GM18517 (cell line): ENCODE results near the gene GUCA1C.

Source experiments
- ATAC-seq: cut with Tn5 transposase; IDR thresholded peaks from one replicate; pipeline ENCODE4 v1.9.1; 2021; ENCODE audit warnings: mild to moderate bottlenecking, moderate library complexity; ENCODE audit not compliant: unreplicated experiment

The GUCA1C gene, protein sequence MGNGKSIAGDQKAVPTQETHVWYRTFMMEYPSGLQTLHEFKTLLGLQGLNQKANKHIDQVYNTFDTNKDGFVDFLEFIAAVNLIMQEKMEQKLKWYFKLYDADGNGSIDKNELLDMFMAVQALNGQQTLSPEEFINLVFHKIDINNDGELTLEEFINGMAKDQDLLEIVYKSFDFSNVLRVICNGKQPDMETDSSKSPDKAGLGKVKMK

GRCh38 chr3:108953700-108954099, at the start of gene GUCA1C:
GUCA1C (minus strand) TSS chr3:108953879; CDS start chr3:108953762, 117 bp downstream.
- ATAC-seq: no peak

DNA sequence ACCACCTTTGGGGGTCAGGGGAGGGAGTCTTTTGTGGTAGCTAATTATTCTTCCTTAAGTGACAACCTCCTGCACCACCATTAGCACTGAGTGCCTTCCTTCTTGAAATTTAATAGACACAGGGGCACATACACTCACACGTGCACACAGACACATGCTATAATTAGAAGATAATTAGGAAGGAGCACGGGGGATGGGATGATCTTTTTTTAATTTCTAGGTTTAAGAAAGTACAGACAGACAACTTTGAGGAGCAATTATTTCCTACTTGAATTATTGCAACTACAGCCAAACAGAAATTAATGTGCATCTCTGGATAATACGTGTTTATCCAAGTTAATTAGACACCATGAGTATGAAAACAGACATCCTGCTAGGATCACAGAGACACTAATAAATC, 44.8 kb upstream of the GUCA1C start:
- no peak for ATAC-seq

DNA sequence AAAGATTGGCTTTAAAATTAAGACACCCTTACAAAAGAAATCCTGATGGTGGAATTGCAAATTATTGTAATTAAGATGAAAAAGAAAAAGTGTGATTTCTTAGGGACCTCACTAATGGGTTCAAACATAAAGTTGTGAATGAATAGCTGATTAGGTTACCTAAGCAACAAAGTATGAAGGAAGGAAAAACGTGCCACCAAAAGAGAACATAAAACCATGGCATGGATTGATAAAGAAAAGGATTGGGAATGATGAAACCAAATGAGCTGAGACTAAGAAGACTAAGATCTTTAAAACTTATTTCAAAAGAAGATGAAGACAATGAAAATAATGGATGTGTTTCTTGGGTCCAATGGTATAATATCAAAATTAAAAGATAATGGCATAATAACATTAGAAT, 32.2 kb upstream of the GUCA1C start:
- ATAC-seq: no peak

DNA sequence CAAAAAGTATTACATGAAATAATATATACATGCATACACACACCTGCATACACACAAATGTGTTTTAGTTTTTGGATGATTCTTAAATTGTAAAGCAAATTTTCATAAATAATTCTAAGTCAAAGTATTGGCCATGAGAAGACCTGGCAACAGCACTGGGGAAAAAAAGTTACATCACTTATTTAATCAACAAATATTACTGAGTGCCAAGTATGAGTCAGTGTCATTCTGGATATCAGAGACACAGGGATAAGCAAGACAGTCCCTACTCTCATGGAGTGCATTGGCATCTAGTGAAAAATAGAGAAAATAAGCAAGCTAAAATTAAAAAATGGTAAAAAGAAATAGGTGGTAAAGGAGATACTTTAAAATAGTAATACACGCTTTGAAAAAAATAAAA, 29.4 kb upstream of the GUCA1C start:
- ATAC-seq: no peak

- no peak for ATAC-seq
Observed at GRCh38 chr3:108976058-108976457, 22.4 kb upstream of the GUCA1C start.

- ATAC-seq: no peak
Observed at GRCh38 chr3:108973019-108973418, 19.3 kb upstream of the GUCA1C start.

DNA sequence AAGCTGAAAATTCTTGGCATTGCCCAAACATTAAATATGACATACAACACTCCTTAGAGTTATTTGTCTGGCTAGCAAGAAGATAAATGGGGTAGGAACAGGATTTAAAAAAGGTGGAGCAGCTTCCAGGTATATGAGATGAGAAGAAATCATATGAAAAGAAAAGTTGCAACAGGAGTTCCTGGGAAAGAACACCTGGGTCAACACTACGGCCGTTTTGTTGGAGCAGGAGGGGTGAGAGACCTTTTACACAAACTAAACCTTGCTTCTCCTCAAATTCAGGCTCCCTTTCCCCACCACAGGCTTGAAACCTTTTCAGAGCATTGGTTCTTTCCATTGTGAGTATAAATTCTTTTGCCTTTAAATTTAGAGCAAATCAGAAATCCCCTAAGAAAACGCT, 18.8 kb upstream of the GUCA1C start:
- no peak for ATAC-seq

- ATAC-seq: no peak
Observed at GRCh38 chr3:108970561-108970960, 16.9 kb upstream of the GUCA1C start.

- ATAC-seq: no peak
Observed at GRCh38 chr3:108966773-108967172, 13.1 kb upstream of the GUCA1C start.

GRCh38 chr3:108959017-108959416, 5.3 kb upstream of the GUCA1C start:
- no peak for ATAC-seq

- ATAC-seq: no peak
Observed at GRCh38 chr3:108953210-108953609, 469 bp downstream of the GUCA1C start.

- no peak for ATAC-seq
Observed at GRCh38 chr3:108951820-108952501, 1.7 kb downstream of the GUCA1C start.

GRCh38 chr3:108947855-108948254, 5.8 kb downstream of the GUCA1C start:
- ATAC-seq: no peak

DNA sequence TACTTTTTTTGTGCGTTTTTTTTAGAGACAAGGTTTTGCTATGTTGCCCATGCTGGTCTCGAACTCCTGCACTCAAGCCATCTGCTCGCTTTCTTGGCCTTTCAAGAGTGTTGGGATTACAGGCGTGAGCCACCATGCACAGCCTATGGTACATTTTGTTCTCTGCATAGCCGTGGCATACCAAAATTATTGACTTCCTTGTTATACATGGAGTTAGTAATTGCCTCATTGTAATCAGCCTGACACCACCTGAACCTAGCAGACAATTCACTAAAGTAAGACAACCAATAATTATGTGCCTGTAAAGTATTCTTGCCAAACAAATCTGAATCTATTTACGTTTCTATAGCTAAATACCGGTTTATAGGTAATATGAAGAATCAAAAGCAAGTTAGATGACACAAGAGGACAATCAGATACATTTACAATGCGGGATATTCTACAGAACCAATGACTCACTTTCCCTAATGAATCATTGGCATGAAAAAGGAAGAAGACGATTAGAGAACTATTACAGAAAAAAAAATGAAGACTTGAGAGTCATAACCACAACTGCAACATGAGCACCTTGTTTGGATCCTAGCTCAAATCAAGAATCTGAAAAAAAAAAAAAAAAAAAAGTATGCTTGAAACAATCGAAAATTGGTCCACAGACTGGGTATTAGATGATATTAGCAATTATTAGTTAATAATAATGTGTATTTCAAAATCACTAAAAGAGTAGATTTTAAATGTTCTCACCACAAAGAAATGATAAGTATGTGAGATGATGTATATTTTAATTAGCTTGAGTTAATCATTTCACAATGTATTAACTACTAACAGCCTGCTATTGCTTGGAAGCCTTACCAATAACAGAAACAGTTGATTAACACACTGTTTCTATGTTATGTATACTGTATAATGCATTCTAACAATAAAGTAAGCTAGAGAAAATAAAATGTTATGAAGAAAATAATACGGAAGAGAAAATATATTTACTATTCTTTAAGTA, 7.1 kb downstream of the GUCA1C start:
- ATAC-seq: no peak

DNA sequence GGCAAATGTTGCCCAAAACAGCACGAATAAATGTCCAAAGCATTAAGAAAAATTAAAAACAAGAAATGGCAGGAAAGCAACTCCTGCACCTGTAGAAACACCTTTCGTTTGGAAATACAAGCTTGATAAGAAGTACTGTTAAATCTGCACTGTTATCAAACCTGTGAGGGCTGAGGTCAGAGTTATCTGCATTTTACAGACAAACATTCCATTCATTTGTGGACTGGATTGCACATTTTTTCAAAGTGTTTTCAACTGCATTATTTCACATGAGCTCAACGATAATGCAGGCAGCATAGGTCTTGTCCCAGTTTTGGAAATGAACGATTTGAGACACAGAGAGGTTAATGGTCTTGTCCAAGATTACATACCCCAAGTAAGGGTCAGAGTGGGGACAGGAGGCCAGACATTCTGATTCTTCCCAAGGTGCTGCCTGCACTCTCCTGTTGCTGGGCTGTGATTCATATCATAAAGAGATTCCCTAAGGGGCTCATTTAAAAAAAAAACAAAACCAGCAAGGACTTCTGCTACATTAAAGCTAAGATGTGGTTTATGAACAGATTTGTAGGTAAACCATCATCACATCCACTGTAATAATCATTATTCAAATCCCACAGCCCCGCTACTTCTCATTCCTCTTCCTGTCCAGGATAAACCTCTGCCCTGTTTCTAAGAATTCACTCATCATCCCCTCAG, 13.0 kb downstream of the GUCA1C start:
- no peak for ATAC-seq

- no peak for ATAC-seq
Observed at GRCh38 chr3:108940166-108940565, 13.5 kb downstream of the GUCA1C start.

DNA sequence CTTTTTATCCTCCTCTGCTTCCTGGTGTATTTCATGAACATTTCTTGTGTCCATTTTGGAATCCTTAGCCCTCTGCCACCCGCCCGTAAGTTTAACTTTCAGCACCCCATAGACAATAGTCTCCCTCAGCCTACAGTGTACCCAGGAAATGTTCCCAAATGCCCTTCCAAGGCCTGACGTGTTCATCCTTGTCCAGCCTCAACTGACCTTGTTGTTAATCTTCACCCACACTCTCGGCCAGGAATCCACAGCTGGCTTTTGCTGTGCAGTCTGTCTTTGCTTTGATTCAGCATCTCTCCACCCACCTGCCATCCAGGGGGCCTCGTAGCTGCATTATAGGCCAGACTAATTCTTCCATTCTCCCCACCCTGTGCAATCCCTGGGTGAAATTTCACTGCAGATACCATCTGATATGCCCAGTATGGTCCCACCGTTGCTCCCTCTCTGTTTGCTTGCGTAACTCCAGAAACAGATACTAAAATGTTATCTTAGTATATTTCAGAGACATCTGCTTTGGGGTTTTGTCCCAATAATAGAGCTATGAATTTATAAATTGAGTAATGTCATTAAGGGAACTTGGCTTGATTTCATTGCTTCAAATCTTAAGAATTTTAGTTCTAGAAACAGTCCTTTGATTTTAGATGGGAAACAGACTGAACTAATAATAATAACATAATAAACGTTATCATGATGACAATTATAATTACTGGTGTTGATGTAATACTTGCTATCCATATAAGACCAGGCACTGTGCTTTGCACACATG, 16.6 kb downstream of the GUCA1C start:
- ATAC-seq: no peak

- ATAC-seq: no peak
Observed at GRCh38 chr3:108931035-108931434, 22.6 kb downstream of the GUCA1C start.

GRCh38 chr3:108918866-108919265, 34.8 kb downstream of the GUCA1C start:
- ATAC-seq: no peak
